NCI-H128 (cell line): ENCODE measurements around the gene AIPL1.

ENCODE experiments used
- DNase-seq: peaks from one replicate; lab custom pipeline; 2025; ENCODE audit not compliant: unreplicated experiment; lab: John Stamatoyannopoulos, UW

Gene AIPL1

GRCh38 chr17:6421700-6422604, 13.0 kb downstream of the AIPL1 start:
- peak; percentile 60 for DNase-seq

GRCh38 chr17:6420173-6420641, 14.7 kb downstream of the AIPL1 start:
- no peak for DNase-seq

GRCh38 chr17:6415616-6416015, 19.3 kb downstream of the AIPL1 start:
- no peak for DNase-seq

GRCh38 chr17:6413065-6413464, 21.9 kb downstream of the AIPL1 start:
- DNase-seq: no peak

- DNase-seq: no peak
Observed at GRCh38 chr17:6408735-6409134, 26.2 kb downstream of the AIPL1 start.

GRCh38 chr17:6408276-6408675, 26.6 kb downstream of the AIPL1 start:
- DNase-seq: no peak

GRCh38 chr17:6402258-6402657, 32.7 kb downstream of the AIPL1 start:
- no peak for DNase-seq

- no peak for DNase-seq
Observed at GRCh38 chr17:6398955-6399354, 36.0 kb downstream of the AIPL1 start.

- no peak for DNase-seq
Observed at GRCh38 chr17:6394055-6394606, 40.8 kb downstream of the AIPL1 start.

GRCh38 chr17:6393351-6393952, 41.5 kb downstream of the AIPL1 start:
- DNase-seq: no peak

GRCh38 chr17:6392609-6393350, 42.1 kb downstream of the AIPL1 start:
- DNase-seq: peak; percentile 30

GRCh38 chr17:6388416-6388815, 46.5 kb downstream of the AIPL1 start:
- no peak for DNase-seq

GRCh38 chr17:6387858-6388257, 47.1 kb downstream of the AIPL1 start:
- no peak for DNase-seq

- DNase-seq: no peak
Observed at GRCh38 chr17:6387442-6387841, 47.5 kb downstream of the AIPL1 start.

GRCh38 chr17:6386041-6386630, 48.8 kb downstream of the AIPL1 start:
- no peak for DNase-seq

- no peak for DNase-seq
Observed at GRCh38 chr17:6384481-6384880, 50.4 kb downstream of the AIPL1 start.

GRCh38 chr17:6381526-6382465, 53.1 kb downstream of the AIPL1 start:
- DNase-seq: peak; percentile 29

GRCh38 chr17:6380915-6381438, 53.9 kb downstream of the AIPL1 start:
- DNase-seq: no peak

GRCh38 chr17:6377906-6378305, 57.0 kb downstream of the AIPL1 start:
- no peak for DNase-seq

- DNase-seq: no peak
Observed at GRCh38 chr17:6376931-6377361, 58.0 kb downstream of the AIPL1 start.
